GM18870 (cell line): ENCODE measurements around the gene TAS2R41.
"Not testable (repeated sequence)": the region's sequence is repeated elsewhere in the genome, so short reads cannot be mapped to it uniquely, and the experiment has no call there.

Experiments used
- ATAC-seq: cut with Tn5 transposase; IDR thresholded peaks from one replicate; pipeline ENCODE4 v1.9.1; 2021; ENCODE audit warnings: moderate library complexity; ENCODE audit not compliant: unreplicated experiment

Gene TAS2R41

GRCh38 chr7:143514995-143515735 is 37.5 kb downstream of the TAS2R41 start:
- ATAC-seq = no peak

DNA sequence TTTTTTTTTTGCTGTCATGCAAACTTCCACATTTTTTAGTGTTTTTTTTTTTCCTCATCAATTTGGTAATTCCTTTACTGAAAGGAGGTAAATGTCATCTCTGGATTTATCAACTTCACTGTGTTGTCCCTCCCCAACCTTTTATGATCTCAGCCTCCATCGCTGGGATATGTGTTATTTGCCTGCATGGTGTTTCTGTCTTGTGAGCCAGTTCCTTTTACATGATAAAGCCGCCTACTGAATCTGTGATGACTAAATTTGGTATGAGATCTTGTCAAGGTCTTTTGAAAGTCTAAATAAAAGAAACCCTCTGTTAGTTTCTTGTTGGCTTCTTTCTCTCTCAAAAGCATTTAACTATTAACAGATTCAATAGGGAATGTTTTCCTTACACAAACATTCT is 39.3 kb downstream of the TAS2R41 start:
- ATAC-seq = no peak

- ATAC-seq = no peak
Measured at GRCh38 chr7:143518521-143518920, 40.8 kb downstream of the TAS2R41 start.

- ATAC-seq = no peak
Measured at GRCh38 chr7:143518941-143519340, 41.3 kb downstream of the TAS2R41 start.

GRCh38 chr7:143519411-143520131 is 41.9 kb downstream of the TAS2R41 start:
- no peak for ATAC-seq

GRCh38 chr7:143522309-143522916 is 44.7 kb downstream of the TAS2R41 start:
- ATAC-seq = not testable (repeated sequence)
